PC-9 (cell line): Measurements from ENCODE around the gene MYO1H. TPM values are rescaled to one million over a fixed set of nuclear protein-coding genes. Genes with fewer than 3 reads are reported as not detected.

Source experiments
- BruUV-seq: library from RNA; stranded (reverse); fragments of 400-500 nt; replicated peaks from 2 replicates; lab custom pipeline; 2021; lab: Mats Ljungman, UMichigan
- CTCF ChIA-PET: fragments of 300-600 bp; sonication (Branson Sonifier 250); formaldehyde crosslinking; loops from one replicate; lab custom pipeline; 2022; ENCODE audit warnings: antibody characterized with exemption; lab: Charles Lee
- POLR2A ChIA-PET: fragments of 300-600 bp; sonication (Branson Sonifier 250); formaldehyde crosslinking; loops from one replicate; lab custom pipeline; 2022; ENCODE audit warnings: antibody characterized with exemption; ENCODE audit not compliant: unreplicated experiment; lab: Charles Lee
- DNase-seq, 2 experiments: peaks; one replicate each; pipeline versions ENCODE4 v3.0.0 to v3.0.0-alpha.2; 2015 to 2022; ENCODE audit warnings: mixed read lengths in 1 of 2
- H2AFZ ChIP-seq: fragments of 200-600 bp; sonication (generic); 2 replicates; pipeline ENCODE4 v1.8.1; 2017; ENCODE audit warnings: antibody characterized with exemption
- H3F3A ChIP-seq: fragments of 200-600 bp; sonication (generic); 2 replicates; pipeline ENCODE4 v1.8.1; 2017; ENCODE audit warnings: antibody characterized with exemption, mild to moderate bottlenecking, low read depth; ENCODE audit not compliant: insufficient read depth
- H3K27ac ChIP-seq: fragments of 200-600 bp; sonication (generic); 2 replicates; pipeline ENCODE4 v1.6.1; 2016; ENCODE audit warnings: mixed run types
- H3K27me3 ChIP-seq: fragments of 200-600 bp; sonication (generic); 2 replicates; pipeline ENCODE4 v1.6.1; 2016; ENCODE audit warnings: low read depth, mixed run types; ENCODE audit not compliant: insufficient read depth
- H3K36me3 ChIP-seq: fragments of 200-600 bp; sonication (generic); 2 replicates; pipeline ENCODE4 v1.6.1; 2016; ENCODE audit warnings: low read depth, mixed run types
- H3K4me1 ChIP-seq: fragments of 200-600 bp; sonication (generic); replicated peaks from 2 replicates; pipeline ENCODE4 v1.6.1; 2016; ENCODE audit warnings: mixed run types; ENCODE audit not compliant: insufficient read depth
- H3K4me2 ChIP-seq: fragments of 200-600 bp; sonication (generic); 2 replicates; pipeline ENCODE4 v1.6.1; 2017; ENCODE audit warnings: mixed run types
- H3K4me3 ChIP-seq: fragments of 200-600 bp; sonication (generic); 2 replicates; pipeline ENCODE4 v1.6.1; 2016; ENCODE audit warnings: mixed run types
- H3K79me2 ChIP-seq: fragments of 200-600 bp; sonication (generic); 2 replicates; pipeline ENCODE4 v1.6.1; 2017; ENCODE audit warnings: low read depth, mixed run types
- H3K9me2 ChIP-seq: fragments of 200-600 bp; sonication (generic); 2 replicates; pipeline ENCODE4 v1.8.1; 2017; ENCODE audit warnings: mild to moderate bottlenecking; ENCODE audit not compliant: insufficient read depth
- H3K9me3 ChIP-seq: fragments of 200-600 bp; sonication (generic); 2 replicates; pipeline ENCODE4 v1.8.1; 2016; ENCODE audit warnings: low read depth; ENCODE audit not compliant: insufficient read depth
- H4K20me1 ChIP-seq: fragments of 200-600 bp; sonication (generic); 2 replicates; pipeline ENCODE4 v1.8.1; 2017; ENCODE audit not compliant: insufficient read depth
- CTCF ChIP-seq: fragments of 200-600 bp; sonication (generic); conservative IDR thresholded peaks from 2 replicates; pipeline ENCODE4 v1.6.1; 2017; ENCODE audit warnings: mixed run types, antibody characterized with exemption, mild to moderate bottlenecking, moderate library complexity
- EZH2 ChIP-seq: fragments of 200-600 bp; sonication (generic); IDR thresholded peaks from 2 replicates; pipeline ENCODE4 v1.8.0; 2017; ENCODE audit warnings: antibody characterized with exemption, low read depth
- intact Hi-C: fragments of 100-400 bp; cut with micrococcal nuclease; formaldehyde crosslinking; loops from one replicate; pipeline ENCODE4 v1.10.0; 2022; ENCODE audit not compliant: unreplicated experiment
- total RNA-seq: library from RNA; stranded (reverse); gene quantifications from 2 replicates; pipeline ENCODE4 v1.2.3, GENCODE V29; 2021

MYO1H gene
- total RNA-seq, 1 experiment from 2014 or later: not detected

DNA sequence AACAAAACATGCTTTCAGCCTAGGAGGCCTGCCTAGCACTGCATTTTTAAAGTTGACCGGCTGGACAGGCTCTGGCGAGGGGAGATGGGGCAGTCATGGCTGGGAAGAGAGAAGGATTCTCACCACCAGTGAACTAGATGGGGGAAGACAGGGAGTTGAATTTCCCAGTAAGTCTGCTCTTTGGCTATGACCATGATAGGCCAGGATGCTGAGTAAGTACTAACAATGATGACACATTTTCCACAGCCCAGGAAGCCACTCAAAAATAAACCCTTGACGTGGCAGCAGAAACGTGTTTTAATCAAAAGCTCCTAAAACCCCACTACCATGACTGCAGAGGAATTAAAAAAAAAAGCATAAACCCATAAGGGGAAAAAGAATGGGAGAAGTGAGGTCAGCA is 110.4 kb downstream of the MYO1H start:
- H3F3A ChIP-seq: peaks cover 29% of the 10 kb centered on the region
- TF ChIP-seq EZH2 (no peak), CTCF (no peak)
- no peaks in the 10 kb centered on the region for H3K9me3 ChIP-seq
- DNase-seq: no peak
- peaks cover 11% of the 10 kb centered on the region for H3K36me3 ChIP-seq
- POLR2A ChIA-PET: no interaction called here
- peaks cover 40% of the 10 kb centered on the region for H3K79me2 ChIP-seq
- no peaks in the 10 kb centered on the region for H3K9me2 ChIP-seq
- no peak overlapping the region for H2AFZ ChIP-seq
- no peak overlapping the region for H3K4me2 ChIP-seq
- no peak overlapping the region for H3K4me3 ChIP-seq
- BruUV-seq: no TSS peak
- peaks cover 29% of the 10 kb centered on the region for H3K4me1 ChIP-seq
- intact Hi-C loops: no loop called here
- no peak overlapping the region for H3K27ac ChIP-seq
- CTCF ChIA-PET: no interaction called here
- no peaks in the 10 kb centered on the region for H3K27me3 ChIP-seq
- H4K20me1 ChIP-seq: peaks cover 4% of the 10 kb centered on the region; the same call in 1 of the 2 replicates

DNA sequence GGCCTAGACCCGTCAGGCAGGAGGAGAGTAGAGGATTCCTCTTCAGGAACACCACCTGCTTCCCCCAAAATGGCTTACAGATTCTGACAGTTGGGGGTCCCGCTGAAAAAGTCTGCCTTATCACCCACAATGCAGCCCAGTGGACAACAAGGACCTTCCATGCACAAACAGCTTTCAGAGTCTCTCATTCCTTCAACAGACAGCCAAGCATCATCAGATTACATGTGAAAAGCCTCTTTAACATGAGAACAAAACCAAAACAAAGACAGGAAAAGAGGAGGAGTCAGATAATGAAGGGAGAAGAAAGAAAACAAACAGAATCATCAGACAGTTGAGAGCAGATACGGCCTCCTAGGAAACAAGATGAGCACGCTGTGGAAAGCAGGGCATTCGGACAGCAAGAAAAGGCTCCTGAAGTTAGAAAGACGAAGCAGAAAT is 111.1 kb downstream of the MYO1H start:
- Histone ChIP-seq H3K9me3 (no peaks in the 10 kb centered on the region), H4K20me1 (peaks cover 4% of the 10 kb centered on the region; the same call in 1 of the 2 replicates), H3K27me3 (no peaks in the 10 kb centered on the region), H3K36me3 (peaks cover 11% of the 10 kb centered on the region), H3K4me3 (no peak overlapping the region), H3K79me2 (peaks cover 44% of the 10 kb centered on the region), H3K4me2 (no peak overlapping the region), H3K9me2 (no peaks in the 10 kb centered on the region), H3K27ac (no peak overlapping the region), H2AFZ (no peak overlapping the region), H3F3A (peaks cover 34% of the 10 kb centered on the region), H3K4me1 (peaks cover 36% of the 10 kb centered on the region)
- ChIA-PET CTCF (no interaction called here), POLR2A (no interaction called here)
- TF ChIP-seq CTCF: no peak
- TF ChIP-seq EZH2: no peak
- intact Hi-C loops: no loop called here
- no peak for DNase-seq
- BruUV-seq: no TSS peak

DNA sequence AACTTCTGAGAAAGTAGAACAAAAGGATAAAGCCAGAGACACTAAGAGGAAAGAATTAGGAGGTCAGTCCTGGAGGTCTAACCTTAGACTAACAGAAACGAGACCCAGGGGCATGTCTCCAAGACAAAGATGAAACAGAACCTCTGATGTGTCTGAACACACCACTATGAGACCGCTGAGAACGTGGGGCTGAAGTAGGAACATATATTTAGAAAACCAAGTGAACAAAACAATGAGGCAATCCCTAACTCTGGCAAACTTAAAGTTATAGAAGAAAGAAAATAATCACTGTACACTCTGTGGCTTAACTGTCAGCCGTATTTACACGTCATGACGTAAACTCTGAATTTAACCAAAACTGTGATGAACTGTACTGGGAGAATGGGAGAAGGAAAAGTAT is 111.5 kb downstream of the MYO1H start:
- Histone ChIP-seq H3K4me3 (no peak overlapping the region), H3K4me1 (peaks cover 41% of the 10 kb centered on the region), H4K20me1 (peaks cover 4% of the 10 kb centered on the region; the same call in 1 of the 2 replicates), H3F3A (peaks cover 39% of the 10 kb centered on the region), H3K9me2 (no peaks in the 10 kb centered on the region), H3K27me3 (no peaks in the 10 kb centered on the region), H3K4me2 (no peak overlapping the region), H2AFZ (no peak overlapping the region), H3K27ac (no peak overlapping the region), H3K9me3 (no peaks in the 10 kb centered on the region), H3K79me2 (peaks cover 49% of the 10 kb centered on the region), H3K36me3 (peaks cover 7% of the 10 kb centered on the region; the same call in 1 of the 2 replicates)
- POLR2A ChIA-PET: no interaction called here
- no TSS peak for BruUV-seq
- TF ChIP-seq EZH2: no peak
- no peak for TF ChIP-seq CTCF
- intact Hi-C loops: no loop called here
- DNase-seq: no peak
- CTCF ChIA-PET: no interaction called here
